Measurements from ENCODE around the gene PARP8.

GRCh38 chr5:50647726-50648125, 18.7 kb upstream of the PARP8 start:
- TF ChIP-seq CTCF (conservative IDR thresholded peaks at IDR 0.05; ENCODE audit: low read depth, low read length) (no peak), EZH2 (IDR thresholded peaks at IDR 0.05; ENCODE audit: low read length, unreplicated experiment) (no peak), EZH2phosphoT487 (IDR thresholded peaks at IDR 0.05; ENCODE audit: borderline replicate concordance, low read length) (no peak)

All from PC-3 (cell line).